ENCODE results near the gene BRF1. TPM values are rescaled to one million over a fixed set of nuclear protein-coding genes. Genes with fewer than 3 reads are reported as not detected.

Gene BRF1
- total and polyA plus RNA-seq, 9 donors = 20.4 to 47.3 (median 37.1) TPM

- intact Hi-C loops (cut with DNase I) = no loop called here
These were observed 47.5 kb downstream of the BRF1 start for GRCh38 chr14:105253329-105253682.

DNA sequence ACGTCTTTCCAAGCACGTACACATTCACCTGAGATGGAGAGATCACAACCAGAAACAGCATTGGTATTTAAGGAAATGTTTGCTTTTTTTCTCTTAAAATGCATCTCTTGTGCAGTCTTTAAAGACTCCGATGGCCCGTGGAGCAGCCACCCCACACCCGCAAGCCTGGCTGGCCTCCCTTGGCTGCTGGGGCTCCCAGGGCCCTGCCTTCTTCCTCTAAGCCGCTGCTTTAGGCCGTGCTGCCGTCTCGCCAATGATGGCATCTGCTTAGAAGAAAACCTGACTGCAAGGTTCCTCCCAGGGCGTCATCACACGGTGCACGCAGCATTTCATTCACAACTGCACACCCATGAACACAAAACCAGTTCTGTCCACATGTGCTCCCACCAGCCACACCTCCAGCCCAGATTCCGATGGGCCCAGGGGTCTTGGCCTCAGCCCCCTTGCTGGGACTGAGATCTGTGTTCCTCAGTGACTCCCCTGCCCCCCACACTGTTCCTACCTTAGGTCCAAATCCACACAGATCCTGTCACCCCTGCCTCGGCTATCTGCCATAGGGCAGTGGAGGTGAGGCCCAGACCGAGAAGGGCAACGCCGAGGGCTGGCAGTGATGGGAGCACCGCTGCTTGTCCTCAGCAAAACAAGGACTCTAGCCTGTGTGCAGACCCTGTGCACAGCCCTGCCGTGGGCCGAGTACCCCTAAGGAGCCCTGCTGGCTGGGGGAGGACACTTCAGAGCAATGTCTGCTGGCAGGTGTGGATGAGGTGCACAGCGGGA is 48.1 kb downstream of the BRF1 start:
- Histone ChIP-seq H3K4me1 (ENCODE audit: insufficient read depth) (peaks cover 4% of the 10 kb centered on the region), H3K36me3 (no peaks in the 10 kb centered on the region), H3K4me3 (no peak overlapping the region), H3K27ac (no peak overlapping the region), H3K27me3 (no peaks in the 10 kb centered on the region), H3K9me3 (no peaks in the 10 kb centered on the region)
- WGBS, 3 donors = 81 to 88% (median 85%) methylated on average over 21 of the region's 21 CpGs
- no peak for DNase-seq
- intact Hi-C loops (cut with DNase I) = no loop called here
- TF ChIP-seq, protein P1, sequence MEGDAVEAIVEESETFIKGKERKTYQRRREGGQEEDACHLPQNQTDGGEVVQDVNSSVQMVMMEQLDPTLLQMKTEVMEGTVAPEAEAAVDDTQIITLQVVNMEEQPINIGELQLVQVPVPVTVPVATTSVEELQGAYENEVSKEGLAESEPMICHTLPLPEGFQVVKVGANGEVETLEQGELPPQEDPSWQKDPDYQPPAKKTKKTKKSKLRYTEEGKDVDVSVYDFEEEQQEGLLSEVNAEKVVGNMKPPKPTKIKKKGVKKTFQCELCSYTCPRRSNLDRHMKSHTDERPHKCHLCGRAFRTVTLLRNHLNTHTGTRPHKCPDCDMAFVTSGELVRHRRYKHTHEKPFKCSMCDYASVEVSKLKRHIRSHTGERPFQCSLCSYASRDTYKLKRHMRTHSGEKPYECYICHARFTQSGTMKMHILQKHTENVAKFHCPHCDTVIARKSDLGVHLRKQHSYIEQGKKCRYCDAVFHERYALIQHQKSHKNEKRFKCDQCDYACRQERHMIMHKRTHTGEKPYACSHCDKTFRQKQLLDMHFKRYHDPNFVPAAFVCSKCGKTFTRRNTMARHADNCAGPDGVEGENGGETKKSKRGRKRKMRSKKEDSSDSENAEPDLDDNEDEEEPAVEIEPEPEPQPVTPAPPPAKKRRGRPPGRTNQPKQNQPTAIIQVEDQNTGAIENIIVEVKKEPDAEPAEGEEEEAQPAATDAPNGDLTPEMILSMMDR (IDR thresholded peaks at IDR 0.05) = no peak
- no peak for TF ChIP-seq POLR2A (IDR thresholded peaks at IDR 0.05)
- TF ChIP-seq EP300 (IDR thresholded peaks at IDR 0.05) = no peak

More at GRCh38 chr14:105253329-105253682, 47.5 kb downstream of the BRF1 start:
- Histone ChIP-seq H3K4me1 (ENCODE audit: insufficient read depth) (peaks cover 1% of the 10 kb centered on the region), H3K27ac (no peak overlapping the region), H3K9me3 (no peaks in the 10 kb centered on the region), H3K4me3 (no peak overlapping the region), H3K36me3 (no peaks in the 10 kb centered on the region), H3K27me3 (no peaks in the 10 kb centered on the region)
- DNase-seq = no peak
- TF ChIP-seq POLR2A (IDR thresholded peaks at IDR 0.05) = no peak
- TF ChIP-seq, protein P1 (IDR thresholded peaks at IDR 0.05) = no peak
- TF ChIP-seq EP300 (IDR thresholded peaks at IDR 0.05) = no peak
- WGBS, 3 donors = 87 to 91% (median 89%) methylated on average over 9 of the region's 9 CpGs

DNA sequence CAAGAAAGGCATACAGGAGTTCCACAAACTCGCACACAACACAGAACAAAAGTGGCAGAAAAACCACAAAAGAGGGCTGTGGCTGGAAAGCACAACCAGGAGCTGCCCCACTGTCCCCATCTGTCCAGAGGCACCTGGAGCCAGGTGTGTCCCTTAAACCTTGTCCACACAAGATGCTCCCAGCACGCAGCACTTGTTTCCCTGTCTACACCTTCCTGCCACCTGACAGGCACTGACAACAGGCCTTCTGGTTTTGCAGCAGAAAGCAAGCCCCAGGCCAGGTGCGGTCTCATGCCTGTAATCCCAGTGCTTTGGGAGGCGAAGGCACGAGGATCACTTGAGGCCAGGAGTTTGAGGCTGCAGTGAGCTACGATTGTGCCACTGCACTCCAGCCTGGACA is 48.9 kb downstream of the BRF1 start:
- Histone ChIP-seq H3K27me3 (no peaks in the 10 kb centered on the region), H3K4me1 (ENCODE audit: insufficient read depth) (peaks cover 8% of the 10 kb centered on the region), H3K27ac (no peak overlapping the region), H3K4me3 (no peak overlapping the region), H3K36me3 (no peaks in the 10 kb centered on the region), H3K9me3 (no peaks in the 10 kb centered on the region)
- TF ChIP-seq EP300 (IDR thresholded peaks at IDR 0.05) (no peak), POLR2A (IDR thresholded peaks at IDR 0.05) (no peak)
- TF ChIP-seq, protein P1 (IDR thresholded peaks at IDR 0.05) = no peak
- no peak for DNase-seq
- intact Hi-C loops (cut with DNase I) = no loop called here
- 91 to 92% (median 91%) methylated on average over 6 of the region's 6 CpGs for WGBS, 3 donors

- DNase-seq = no peak
- Histone ChIP-seq H3K4me3 (no peak overlapping the region), H3K36me3 (no peaks in the 10 kb centered on the region), H3K9me3 (no peaks in the 10 kb centered on the region), H3K27me3 (no peaks in the 10 kb centered on the region), H3K4me1 (ENCODE audit: insufficient read depth) (peaks cover 8% of the 10 kb centered on the region), H3K27ac (no peak overlapping the region)
- TF ChIP-seq EP300 (IDR thresholded peaks at IDR 0.05) (no peak), POLR2A (IDR thresholded peaks at IDR 0.05) (no peak)
- intact Hi-C loops (cut with DNase I) = no loop called here
- 72 to 81% (median 73%) methylated on average over 4 of the region's 4 CpGs for WGBS, 3 donors
These were observed 49.8 kb downstream of the BRF1 start for GRCh38 chr14:105250986-105251385.

DNA sequence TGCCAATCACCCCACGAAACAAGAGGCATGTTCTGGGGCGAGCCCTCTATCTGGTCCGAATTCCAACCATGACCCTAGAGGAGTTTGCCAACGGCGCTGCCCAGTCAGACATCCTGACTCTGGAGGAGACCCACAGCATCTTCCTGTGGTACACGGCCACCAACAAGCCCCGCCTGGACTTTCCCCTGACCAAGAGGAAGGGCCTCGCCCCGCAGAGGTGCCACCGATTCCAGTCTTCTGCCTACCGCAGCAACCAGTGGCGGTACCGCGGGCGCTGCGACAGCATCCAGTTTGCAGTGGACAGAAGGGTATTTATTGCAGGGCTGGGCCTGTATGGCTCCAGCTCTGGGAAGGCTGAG is 50.8 kb downstream of the BRF1 start:
- TF ChIP-seq POLR2A (IDR thresholded peaks at IDR 0.05) (no peak), EP300 (IDR thresholded peaks at IDR 0.05) (no peak)
- TF ChIP-seq, protein P1 (IDR thresholded peaks at IDR 0.05) = no peak
- Histone ChIP-seq H3K9me3 (no peaks in the 10 kb centered on the region), H3K36me3 (no peaks in the 10 kb centered on the region), H3K27me3 (no peaks in the 10 kb centered on the region), H3K4me3 (no peak overlapping the region), H3K4me1 (ENCODE audit: insufficient read depth) (peaks cover 8% of the 10 kb centered on the region), H3K27ac (no peak overlapping the region)
- 93 to 96% (median 93%) methylated on average over 16 of the region's 16 CpGs for WGBS, 3 donors
- intact Hi-C loops (cut with DNase I) = no loop called here
- DNase-seq = no peak

Data from ovary (tissue), 9 donors.